HL-60 (cell line): Measurements from ENCODE around the gene CRYGS.

Experiments used
- GABPA ChIP-seq: IDR thresholded peaks from 2 replicates; pipeline ENCODE4 v1.6.1; 2012; ENCODE audit warnings: low read depth
- POLR2AphosphoS5 ChIP-seq: IDR thresholded peaks from 2 replicates; pipeline ENCODE4 v1.6.1; 2012; ENCODE audit warnings: low read depth
- TF ChIP-seq, protein P1 (sequence below): IDR thresholded peaks from one replicate; pipeline ENCODE4 v1.5.1; 2011; ENCODE audit warnings: low read length, control low read depth, inconsistent platforms; ENCODE audit not compliant: insufficient read depth
- TF ChIP-seq, protein P2 (sequence below): IDR thresholded peaks from 2 replicates; pipeline ENCODE4 v1.6.1; 2012; ENCODE audit warnings: low read depth; ENCODE audit not compliant: insufficient replicate concordance

DNA sequence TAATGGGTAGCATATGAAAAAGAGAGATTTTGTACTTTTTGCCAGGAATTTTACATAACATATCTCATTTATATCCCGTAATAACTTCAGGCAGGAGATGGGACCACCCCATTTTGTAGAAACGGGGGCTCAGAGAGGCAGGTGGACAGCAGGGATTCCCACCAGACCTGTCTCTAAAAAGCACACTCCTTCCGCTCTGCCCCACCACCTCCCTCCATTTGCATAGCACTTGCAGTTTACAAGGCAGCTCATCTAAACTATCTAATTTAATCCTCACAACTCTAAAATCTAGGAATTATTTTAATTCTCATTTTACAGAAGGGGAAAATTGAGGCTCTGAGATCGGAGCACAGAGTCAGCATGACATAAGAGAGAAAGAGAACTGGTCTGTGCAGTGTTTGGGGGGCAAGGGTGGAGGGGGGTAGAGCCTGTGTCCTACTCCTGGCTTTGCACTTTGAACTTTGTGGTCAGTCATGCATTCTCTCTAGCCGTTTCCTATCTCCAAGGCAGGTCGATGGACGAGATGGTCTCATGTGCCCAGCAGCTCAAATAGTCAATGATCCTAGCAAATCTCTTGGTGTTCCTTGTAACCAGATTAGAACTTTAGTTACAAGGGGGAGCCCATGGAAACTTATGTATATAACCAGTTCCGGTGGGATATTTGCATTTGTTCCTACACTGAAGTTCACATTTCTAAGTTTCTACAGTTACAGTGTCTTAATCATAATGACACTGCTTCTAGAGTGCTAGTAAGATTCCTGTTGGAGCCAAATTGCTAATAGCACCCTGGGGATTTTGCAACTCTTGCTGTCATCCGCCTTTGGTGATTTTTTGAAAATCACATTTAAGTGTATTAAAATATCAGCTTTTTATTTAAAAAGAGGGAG, 18.6 kb downstream of the CRYGS start:
- TF ChIP-seq, protein P1, sequence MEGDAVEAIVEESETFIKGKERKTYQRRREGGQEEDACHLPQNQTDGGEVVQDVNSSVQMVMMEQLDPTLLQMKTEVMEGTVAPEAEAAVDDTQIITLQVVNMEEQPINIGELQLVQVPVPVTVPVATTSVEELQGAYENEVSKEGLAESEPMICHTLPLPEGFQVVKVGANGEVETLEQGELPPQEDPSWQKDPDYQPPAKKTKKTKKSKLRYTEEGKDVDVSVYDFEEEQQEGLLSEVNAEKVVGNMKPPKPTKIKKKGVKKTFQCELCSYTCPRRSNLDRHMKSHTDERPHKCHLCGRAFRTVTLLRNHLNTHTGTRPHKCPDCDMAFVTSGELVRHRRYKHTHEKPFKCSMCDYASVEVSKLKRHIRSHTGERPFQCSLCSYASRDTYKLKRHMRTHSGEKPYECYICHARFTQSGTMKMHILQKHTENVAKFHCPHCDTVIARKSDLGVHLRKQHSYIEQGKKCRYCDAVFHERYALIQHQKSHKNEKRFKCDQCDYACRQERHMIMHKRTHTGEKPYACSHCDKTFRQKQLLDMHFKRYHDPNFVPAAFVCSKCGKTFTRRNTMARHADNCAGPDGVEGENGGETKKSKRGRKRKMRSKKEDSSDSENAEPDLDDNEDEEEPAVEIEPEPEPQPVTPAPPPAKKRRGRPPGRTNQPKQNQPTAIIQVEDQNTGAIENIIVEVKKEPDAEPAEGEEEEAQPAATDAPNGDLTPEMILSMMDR: no peak
- TF ChIP-seq, protein P2, sequence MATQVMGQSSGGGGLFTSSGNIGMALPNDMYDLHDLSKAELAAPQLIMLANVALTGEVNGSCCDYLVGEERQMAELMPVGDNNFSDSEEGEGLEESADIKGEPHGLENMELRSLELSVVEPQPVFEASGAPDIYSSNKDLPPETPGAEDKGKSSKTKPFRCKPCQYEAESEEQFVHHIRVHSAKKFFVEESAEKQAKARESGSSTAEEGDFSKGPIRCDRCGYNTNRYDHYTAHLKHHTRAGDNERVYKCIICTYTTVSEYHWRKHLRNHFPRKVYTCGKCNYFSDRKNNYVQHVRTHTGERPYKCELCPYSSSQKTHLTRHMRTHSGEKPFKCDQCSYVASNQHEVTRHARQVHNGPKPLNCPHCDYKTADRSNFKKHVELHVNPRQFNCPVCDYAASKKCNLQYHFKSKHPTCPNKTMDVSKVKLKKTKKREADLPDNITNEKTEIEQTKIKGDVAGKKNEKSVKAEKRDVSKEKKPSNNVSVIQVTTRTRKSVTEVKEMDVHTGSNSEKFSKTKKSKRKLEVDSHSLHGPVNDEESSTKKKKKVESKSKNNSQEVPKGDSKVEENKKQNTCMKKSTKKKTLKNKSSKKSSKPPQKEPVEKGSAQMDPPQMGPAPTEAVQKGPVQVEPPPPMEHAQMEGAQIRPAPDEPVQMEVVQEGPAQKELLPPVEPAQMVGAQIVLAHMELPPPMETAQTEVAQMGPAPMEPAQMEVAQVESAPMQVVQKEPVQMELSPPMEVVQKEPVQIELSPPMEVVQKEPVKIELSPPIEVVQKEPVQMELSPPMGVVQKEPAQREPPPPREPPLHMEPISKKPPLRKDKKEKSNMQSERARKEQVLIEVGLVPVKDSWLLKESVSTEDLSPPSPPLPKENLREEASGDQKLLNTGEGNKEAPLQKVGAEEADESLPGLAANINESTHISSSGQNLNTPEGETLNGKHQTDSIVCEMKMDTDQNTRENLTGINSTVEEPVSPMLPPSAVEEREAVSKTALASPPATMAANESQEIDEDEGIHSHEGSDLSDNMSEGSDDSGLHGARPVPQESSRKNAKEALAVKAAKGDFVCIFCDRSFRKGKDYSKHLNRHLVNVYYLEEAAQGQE: no peak
- TF ChIP-seq GABPA: no peak
- TF ChIP-seq POLR2AphosphoS5: no peak
